Measurements from ENCODE around the gene ELN. TPM values are rescaled to one million over a fixed set of nuclear protein-coding genes. Genes with fewer than 3 reads are reported as not detected.

Gene ELN
- total and polyA plus RNA-seq, 2 of the 8 experiments (the other 6 are each of a cell fraction or from before 2014, with no cell fraction given), result 5.1 to 5.6 TPM

DNA sequence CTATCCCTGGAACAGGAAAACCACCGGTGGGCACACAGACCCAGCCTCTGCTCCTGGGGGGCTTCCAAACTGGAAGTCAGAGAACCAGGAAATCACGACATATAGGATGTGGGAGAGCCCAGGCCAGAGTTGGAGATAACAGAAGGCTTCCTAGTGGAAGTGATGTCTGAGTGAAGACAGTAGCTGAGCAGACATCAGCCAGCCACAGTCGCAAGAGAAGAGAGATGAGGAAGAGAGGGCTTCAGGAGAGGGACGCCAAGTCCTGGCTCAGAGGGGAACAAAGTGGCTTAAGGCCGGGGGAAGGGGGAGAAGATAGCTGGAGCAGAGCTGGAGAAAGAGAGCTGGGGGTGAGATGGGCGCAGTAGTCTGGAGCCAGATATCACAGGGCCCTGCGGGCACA, 30.9 kb upstream of the ELN start (continued):
- TF ChIP-seq RNF2 (IDR thresholded peaks at IDR 0.05; ENCODE audit: borderline replicate concordance, low read depth, low read length, missing control alignments, poor library complexity, severe bottlenecking), result no peak
- no peak for TF ChIP-seq BCL11A (IDR thresholded peaks at IDR 0.05; ENCODE audit: low read depth in 2 of 2, low read length in 2 of 2)
- no peak for TF ChIP-seq TBP (IDR thresholded peaks at IDR 0.05; ENCODE audit: low read depth, low read length)
- TF ChIP-seq POLR2AphosphoS5 (IDR thresholded peaks at IDR 0.05; ENCODE audit: low read depth, low read length), result no peak
- no peak for TF ChIP-seq MAFK (IDR thresholded peaks at IDR 0.05; ENCODE audit: low read depth, low read length)
